GM03348 (cell line): ENCODE data around the gene CCDC177.

ENCODE experiments used
- DNase-seq: peaks from one replicate; pipeline ENCODE4 v3.0.0; 2012; ENCODE audit warnings: low spot score

Gene CCDC177

DNA sequence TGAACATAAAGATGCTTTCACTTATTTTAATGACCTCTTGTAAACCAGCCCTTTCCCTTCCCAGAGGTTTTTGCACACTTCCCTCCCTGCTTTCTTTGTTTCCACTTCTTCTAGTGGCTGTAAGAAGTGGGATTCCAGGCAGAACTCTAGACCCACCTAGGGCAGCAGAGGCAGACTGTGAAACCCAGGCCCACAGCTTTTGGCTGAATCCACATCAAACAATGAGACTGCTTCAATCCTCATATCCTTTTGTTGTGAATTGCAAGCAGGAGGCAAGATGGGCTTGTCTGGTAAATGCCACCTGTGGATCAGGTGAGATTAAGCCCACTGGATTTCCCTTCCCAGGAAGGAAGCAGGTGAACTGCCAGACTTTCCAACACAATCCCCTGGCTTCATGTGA, 12.8 kb downstream of the CCDC177 start:
- no peak for DNase-seq

DNA sequence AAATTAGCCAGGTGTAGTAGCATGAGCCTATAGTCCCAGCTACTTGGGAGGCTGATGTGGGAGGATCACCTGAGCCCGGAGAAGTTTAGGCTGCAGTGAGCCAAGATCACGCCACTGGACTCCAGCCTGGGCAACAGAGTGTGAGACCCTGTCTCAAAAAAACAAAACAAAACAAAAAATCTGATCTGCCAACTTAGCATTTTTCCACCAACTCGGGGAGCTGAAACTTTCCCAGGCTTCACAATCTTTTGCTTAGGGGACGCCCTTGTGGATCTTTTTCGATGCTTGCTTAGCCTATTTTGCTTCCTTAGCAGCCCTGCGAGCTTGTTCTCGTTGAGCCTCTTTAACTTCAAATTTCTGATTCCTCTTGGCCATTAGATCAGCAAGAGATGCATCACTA, 13.8 kb downstream of the CCDC177 start:
- no peak for DNase-seq

DNA sequence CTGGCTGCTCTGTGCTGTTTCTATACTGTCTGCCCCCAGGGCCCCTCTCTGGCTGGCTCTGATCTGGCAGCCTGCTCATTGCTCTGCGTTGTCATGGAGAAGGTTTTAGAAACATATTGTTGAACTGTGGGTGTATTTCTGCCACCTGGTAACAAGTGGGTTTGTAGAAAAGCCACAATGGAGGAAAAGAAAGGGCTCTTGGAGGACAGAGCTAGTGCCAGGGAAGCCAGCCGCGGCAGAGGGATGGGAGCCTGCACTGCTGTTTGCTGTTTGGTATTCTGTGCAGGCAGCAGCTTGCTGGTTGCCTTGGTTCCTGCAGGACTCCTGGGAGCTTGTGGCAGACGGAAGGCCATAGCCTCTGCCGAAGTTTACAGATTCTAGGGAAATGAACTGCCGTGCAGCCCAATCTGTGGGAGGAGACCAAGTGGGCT, 15.1 kb downstream of the CCDC177 start:
- no peak for DNase-seq

DNA sequence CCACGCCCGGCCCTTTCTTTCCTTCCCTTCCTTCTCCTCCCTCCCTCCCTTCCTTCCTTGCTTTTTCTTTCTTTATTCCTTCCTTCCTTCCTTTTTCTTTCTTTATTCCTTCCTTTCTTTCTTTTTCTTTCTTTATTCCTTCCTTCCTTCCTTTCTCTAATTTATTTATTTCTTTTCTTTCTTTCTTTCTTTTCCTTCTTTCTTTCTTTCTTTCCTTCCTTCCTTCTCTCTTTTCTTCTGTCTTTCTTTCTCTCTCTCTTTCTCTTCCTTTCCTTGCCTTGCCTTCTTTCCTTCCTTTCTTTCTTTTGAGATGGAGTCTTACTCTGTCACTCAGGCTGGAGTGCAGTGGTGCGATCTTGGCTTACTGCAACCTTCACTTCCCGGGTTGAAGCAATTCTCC, 15.9 kb downstream of the CCDC177 start:
- no peak for DNase-seq

DNA sequence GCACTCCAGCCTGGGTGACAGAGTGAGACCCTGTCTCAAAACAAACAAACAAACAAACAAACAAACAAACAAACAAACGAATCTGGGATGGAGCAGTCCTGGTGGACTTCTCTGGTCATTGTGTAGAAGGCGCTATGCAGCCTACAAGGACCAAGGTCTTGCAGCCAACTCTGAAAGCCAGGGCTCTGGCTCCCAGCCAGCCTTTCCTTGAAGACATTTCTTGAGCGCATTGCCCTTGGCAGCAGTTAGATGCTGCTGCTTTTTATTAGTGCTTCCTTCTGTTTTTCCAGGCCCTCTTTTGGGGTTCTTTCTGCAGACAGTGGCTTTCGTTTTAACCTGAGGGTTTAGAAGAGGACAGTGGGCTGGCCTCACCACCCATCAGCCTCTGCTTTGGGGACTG, 20.2 kb downstream of the CCDC177 start:
- DNase-seq: no peak

GRCh38 chr14:69553252-69553651, 21.4 kb downstream of the CCDC177 start:
- peak; percentile 54 for DNase-seq

DNA sequence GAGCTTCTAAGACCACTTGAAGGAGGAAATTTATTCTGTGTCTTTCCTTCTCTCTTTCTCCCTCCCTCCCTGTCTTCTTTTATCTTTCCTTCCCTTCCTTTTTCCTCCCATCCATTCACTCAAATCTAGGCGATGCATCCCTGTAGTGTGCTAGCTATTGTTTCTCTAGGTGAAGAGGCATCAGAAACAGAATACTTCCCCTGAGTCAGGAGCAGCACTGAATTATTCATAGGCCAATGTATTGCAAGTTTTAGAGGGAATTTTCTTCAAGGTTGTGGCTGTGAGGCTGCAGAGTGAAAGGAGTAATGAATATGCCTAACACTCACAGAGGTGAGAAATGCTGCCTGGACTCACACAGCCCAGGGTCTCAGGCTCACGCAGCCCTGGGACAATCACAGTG, 23.2 kb downstream of the CCDC177 start:
- DNase-seq: no peak

- DNase-seq: no peak
Observed at GRCh38 chr14:69548566-69548965, 26.1 kb downstream of the CCDC177 start.

GRCh38 chr14:69547701-69548348, 26.8 kb downstream of the CCDC177 start:
- peak; percentile 71 for DNase-seq

DNA sequence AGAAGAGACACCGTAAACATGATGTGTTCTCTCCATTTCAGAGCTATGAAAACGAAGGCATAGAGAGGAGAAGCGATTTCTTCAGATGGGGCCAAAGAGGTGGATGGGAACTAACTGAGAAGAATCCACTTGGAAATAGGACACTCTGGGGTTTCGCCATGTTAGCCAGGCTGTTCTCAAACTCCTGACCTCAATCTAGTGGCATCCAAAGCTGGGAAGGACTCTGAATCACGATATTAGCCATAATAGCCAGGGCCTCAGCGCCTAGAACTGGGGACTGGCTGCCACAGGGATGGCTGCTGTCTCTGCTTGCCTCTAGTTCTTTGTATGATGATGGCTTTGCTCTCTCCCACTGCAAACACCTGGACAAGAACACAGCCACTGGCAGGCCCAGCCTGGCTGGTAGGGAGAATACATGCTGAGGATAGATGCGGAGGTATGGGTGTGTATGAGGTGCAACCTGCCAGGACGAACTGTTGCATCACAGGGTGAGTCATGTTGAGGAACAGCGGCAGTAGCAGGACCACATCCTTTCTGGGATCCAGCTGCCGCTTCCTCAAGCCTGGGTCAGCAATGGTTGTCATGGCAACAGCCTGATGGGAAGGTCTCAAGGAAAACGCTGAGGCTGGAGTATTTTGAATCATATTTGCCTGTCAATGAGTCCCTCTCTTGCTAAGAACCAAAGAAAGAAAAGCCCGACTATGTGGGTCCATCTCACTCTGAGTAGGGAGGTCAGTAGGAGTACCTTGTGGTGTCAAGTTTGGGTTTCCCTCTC, 31.1 kb downstream of the CCDC177 start:
- DNase-seq: peak; percentile 64

- DNase-seq: no peak
Observed at GRCh38 chr14:69542311-69542710, 32.4 kb downstream of the CCDC177 start.

DNA sequence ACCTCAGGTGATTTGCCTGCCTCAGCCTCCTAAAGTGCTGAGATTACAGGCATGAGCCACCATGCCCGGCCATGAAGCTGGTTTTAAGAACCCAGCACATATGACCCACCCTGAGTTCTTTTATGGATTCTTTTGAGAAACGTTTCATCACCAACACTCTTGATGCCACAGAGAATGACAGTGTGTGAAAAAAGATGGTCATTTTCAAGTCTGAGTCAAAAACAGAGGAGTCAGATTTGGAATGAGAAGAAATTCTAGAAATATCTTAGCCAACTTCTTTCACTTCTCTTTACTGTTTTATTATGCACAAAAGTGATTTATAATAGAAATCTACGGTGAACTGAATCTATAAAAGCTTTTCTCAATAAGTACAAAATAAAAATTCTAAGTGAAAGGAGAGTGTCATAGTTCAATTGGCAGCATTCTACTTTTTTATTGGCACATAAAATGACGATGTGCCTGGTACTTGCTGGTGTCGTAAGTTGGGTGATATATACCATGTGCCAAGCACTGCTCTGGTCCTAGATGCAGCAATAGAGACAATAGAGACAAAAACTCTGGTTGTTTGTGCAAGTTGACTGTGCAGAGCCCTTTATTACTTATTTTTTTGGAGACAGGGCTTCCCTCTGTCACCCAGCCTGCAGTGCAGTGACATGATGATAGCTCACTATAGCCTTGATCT, 33.9 kb downstream of the CCDC177 start:
- DNase-seq: no peak

- DNase-seq: peak; percentile 44
Observed at GRCh38 chr14:69539631-69540410, 34.9 kb downstream of the CCDC177 start.

DNA sequence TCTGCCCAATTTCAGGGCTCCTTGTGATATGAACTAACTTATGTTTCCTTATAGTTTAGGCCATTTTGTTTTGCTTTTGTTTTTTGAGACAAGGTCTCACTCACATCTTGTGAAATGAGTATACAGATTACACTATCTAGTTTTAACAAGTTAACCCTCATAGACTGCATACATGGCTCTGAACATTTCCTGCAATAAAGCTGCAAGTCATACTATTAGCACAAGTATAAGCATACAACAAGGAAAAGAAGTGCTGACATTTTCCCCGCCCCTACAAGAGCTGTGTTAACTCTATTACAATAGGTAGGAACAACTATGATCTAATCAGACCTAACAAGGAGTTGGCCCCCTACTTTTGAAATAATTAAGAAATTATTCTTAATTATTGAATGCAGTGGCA, 35.9 kb downstream of the CCDC177 start:
- no peak for DNase-seq

GRCh38 chr14:69537900-69538299, 36.8 kb downstream of the CCDC177 start:
- DNase-seq: no peak

DNA sequence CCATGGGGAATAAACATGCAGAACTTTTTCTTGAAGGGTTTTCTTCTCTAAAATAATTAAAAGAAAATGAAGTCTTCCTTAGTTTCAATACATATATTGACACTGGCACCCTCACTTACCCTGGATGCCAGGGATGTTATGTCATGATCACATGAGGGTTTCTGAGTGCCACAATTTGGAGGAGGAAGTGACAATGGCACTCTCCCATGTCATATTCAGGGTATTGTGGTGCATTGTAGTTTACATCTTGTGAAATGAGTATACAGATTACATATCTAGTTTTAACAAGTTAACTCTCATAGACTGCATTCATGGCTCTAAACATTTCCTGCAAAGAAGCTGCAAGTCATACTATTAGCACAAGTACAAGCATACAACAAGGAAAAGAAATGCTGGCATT, 37.7 kb downstream of the CCDC177 start:
- no peak for DNase-seq

GRCh38 chr14:69535230-69535848, 39.3 kb downstream of the CCDC177 start:
- peak; percentile 86 for DNase-seq

DNA sequence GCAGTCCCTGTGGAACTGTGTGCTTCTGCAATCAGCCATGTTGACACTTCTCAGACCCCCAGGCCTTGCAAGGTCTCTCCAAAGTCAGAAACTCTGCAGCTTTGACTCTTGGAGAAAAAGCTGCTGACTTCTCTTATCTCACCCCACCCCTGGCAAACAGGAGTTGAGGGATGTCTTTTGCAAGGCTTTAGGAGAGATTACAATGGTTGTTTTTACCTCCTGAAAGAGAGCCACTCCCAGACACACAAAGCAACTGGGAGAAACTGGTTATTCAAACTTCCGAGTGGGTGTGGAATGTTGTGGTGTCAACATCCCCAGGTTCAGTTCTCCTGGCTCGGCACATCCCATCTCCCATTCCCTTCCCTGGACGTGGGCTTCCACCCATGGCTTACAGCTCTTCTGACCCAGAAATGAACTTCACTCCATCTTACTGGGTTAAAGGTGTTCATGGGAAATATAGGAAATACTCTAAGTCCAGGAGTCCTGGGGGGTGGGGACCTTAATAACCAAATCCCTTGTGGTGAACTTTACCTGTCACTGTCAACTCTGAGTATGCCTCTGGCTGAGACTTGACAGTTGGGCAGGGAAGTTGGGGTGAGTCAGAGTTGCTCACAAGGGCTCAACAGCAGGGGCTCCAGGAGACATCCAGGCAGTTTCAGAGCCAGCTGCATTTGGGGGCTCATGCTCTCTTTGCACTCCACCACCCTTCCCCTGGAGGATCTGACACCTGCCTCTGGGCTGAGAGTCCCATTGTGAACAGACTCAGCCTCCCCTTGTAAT, 41.9 kb downstream of the CCDC177 start:
- no peak for DNase-seq

GRCh38 chr14:69531135-69531534, 43.5 kb downstream of the CCDC177 start:
- DNase-seq: no peak

DNA sequence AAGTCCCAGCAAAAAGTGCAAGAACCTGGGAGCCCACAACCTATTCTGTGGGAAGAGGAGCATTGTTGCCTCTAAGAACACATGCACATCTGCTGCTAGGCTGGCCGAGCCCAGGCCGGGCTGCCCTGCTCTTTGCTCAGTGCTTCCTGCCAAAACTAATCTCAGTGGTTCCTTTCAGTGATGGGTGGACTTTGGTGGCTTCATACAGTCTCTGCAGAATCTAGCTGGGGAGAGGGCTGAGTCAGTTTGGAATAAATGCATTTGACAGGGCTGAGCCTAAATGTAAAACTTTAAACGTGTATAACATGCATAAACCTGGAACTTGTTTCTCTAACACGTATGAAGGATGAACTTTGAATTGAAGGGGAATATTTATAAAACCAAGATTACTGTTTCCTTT, 44.6 kb downstream of the CCDC177 start:
- DNase-seq: no peak

DNA sequence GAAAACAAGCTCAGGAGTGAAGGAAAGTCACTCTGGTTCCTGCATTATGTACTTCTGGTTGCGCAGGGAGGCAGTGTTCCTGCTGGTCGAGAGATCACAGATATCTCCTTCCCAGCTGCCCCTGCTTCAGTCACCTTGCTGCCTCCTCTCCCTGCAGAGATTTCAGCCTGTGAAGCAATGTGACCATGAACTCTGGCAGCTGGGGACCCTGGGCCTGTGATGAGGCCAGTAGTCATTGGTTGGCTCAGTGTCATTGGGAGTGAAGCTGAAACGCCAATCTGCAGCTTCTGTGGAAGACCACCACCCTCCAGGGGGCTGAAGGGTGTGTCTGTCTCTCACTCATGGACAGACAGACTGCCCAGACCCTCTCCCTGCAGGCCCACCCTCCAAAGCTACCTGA, 45.1 kb downstream of the CCDC177 start:
- no peak for DNase-seq
